GM04504 (cell line): ENCODE results near the gene SAPCD1.
A peak's percentile ranks its signal among the peaks of the same experiment; 100 is the strongest.

Experiments
- DNase-seq: peaks from one replicate; pipeline ENCODE4 v3.0.0-alpha.2; 2012; ENCODE audit warnings: low read depth

Gene SAPCD1

GRCh38 chr6:31752739-31753319 lies 9.6 kb upstream of the SAPCD1 start:
- peak; percentile 47 for DNase-seq

DNA sequence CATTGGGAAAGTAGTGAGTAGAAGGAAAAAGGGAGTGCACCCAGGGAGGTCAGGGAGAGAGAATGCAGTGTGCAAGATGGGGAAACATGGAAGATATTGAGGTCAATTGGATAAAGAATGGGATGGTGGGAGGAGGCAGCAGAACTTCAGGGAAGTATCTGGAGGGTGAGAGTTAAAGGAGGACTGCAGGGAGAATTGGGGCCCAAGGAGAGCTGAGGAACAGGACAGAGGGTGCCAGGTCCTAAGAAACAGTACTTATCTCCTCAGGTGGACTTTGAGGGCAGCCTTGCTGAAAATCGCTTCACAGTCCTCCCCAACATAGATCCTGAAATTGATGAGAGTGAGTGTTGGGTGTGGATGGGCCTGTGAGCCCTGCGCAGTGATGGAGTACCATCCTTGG lies 4.2 kb upstream of the SAPCD1 start:
- no peak for DNase-seq

DNA sequence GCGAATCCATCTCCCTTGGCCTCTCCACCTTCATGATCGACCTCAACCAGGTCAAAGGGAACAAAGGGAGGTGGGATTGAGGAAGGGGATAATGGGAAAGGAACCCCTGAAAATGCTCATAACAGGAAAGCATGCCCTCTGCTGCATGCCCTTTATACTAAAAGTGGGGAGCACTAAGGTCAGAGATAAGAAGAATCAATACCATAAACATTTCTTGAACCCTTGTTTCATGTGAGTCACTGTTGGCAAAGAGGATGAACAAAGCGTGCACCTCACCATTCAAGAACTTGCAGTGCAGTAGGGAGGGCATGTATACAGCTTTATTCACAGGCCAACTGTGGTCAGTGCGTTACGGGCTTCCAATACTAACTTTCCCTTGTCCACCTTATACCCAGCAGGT lies 1.7 kb upstream of the SAPCD1 start:
- DNase-seq, result no peak

- no peak for DNase-seq
These were observed 1.1 kb upstream of the SAPCD1 start for GRCh38 chr6:31761343-31761742.

GRCh38 chr6:31762878-31763618 lies 592 bp downstream of the SAPCD1 start:
- no peak for DNase-seq

GRCh38 chr6:31763619-31763940 lies 1.1 kb downstream of the SAPCD1 start:
- peak; percentile 56 for DNase-seq

DNA sequence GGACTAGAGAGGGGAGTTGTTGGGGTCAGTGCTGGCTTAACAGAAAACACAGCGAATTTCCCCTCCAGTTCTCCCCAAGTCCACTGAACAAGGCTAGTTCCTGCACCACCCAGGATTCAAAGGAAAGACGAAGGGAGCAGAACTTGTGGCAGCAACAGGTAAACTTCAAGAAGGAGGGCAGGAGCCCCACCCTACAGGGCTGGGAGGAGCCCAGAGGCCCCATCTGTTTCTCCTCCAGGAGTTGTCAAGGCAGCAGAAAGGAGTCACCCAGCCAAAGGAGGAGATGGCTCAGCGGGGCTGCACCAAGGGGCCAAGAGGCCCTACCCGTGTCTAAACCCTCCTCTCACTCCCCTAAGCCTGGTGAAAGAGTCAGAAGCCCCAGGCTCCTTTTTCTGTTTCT lies 1.7 kb downstream of the SAPCD1 start:
- no peak for DNase-seq

DNA sequence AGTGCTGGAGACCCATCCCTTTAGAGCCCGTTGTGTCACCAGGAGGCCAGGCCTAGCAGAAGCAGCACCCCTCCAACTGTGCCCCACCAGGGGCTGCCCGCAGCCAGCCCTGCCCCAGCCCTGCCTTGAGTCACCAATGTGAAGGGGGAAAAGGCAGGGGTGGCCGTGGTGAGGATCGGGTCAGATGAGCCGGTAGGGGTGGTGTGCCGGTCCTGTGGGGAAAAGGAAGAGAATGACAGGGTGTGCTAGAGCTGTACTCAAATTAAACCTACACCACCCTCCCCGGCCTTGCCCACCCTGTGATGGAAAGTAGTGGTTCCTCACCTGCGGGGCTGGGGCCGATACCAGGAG lies 3.1 kb downstream of the SAPCD1 start:
- DNase-seq, result no peak

- no peak for DNase-seq
These were observed 3.7 kb downstream of the SAPCD1 start for GRCh38 chr6:31765910-31766794.

- DNase-seq, result no peak
These were observed 4.7 kb downstream of the SAPCD1 start for GRCh38 chr6:31767096-31767645.

GRCh38 chr6:31768363-31769257 lies 6.2 kb downstream of the SAPCD1 start:
- no peak for DNase-seq

GRCh38 chr6:31769684-31770371 lies 7.4 kb downstream of the SAPCD1 start:
- no peak for DNase-seq

GRCh38 chr6:31770860-31771259 lies 8.4 kb downstream of the SAPCD1 start:
- DNase-seq, result no peak

DNA sequence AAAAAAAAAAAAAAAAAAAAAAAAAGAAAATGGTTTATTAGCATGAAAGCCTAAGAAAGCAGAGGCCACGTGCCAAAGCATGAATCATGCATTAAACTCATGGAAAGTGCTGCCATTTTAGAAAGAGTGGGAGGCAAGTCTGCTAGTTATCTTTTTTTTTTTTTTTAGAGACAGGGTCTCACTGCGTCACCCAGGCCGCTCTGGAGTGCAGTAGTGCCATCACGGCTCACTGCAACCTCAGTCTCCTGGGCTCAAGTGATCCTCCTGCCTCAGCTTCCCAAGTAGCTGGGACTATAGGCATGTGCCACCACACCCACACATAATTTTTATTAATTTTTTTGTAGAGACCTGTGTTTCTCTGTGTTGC lies 9.5 kb downstream of the SAPCD1 start:
- no peak for DNase-seq

DNA sequence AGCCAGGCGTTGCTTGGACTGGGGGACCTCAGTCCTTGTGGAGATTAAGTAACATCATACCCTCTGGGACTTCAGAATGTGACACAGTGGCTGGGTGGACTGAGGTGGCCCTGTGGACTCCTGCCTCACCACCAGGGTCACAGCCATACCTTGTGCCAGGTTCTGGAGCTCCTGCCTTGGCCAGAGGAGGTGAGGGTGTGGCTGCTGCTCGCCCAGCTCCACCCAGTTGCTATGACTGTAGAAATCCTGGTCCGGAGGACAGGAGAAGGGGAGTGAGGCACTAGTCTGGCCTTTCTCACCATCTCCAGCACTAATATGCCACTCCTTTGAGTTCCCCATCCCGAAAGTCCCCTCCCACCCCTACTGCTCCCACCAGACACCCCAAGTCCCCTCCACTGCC lies 12.7 kb downstream of the SAPCD1 start:
- DNase-seq, result no peak

GRCh38 chr6:31775633-31776484 lies 13.4 kb downstream of the SAPCD1 start:
- no peak for DNase-seq

- no peak for DNase-seq
These were observed 14.1 kb downstream of the SAPCD1 start for GRCh38 chr6:31776485-31776988.

DNA sequence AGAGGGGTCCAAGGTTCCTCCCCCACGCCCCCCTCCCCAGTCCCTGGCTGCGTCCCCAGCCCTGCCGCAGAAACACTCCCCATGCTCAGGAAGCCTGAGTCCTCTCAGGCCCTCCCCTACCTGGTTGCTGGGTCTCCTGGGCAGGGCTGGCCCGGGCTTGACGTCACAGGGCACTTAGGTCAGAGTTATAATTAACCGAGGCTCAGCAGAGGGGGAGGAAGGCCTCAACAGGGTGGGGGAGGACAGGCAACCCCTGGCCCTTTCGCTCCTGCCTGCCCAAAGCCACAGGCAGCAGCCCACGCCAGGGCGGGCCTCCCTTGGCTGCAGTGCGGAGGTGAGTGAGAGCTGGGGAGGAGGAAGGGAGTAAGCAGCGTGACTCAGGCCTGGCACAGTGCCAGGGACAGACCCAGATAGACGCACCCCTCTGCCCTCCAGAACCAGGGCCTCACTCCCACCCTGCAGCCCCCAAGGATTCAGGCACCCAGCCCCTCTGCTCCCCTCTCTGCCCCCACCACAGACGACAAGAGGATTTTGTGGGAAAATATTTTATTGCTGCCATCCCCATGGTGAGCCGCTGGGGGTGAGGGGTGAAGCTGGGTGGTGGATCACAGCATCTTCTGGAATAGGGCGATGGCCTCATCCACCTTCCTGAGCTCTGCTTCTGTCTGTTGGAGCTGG lies 14.7 kb downstream of the SAPCD1 start, which contains the start of gene VWA7:
Gene VWA7, minus strand, starts transcription at position 340 of the 678 bp plus-strand sequence. CDS start 549 bp downstream, outside the sequence.
- peak; percentile 28 for DNase-seq

GRCh38 chr6:31777667-31778050 lies 15.2 kb downstream of the SAPCD1 start:
- DNase-seq, result no peak
